GM12864 (cell line): ENCODE data around the gene IGFN1.

Source experiments
- DNase-seq: peaks from one replicate; pipeline ENCODE4 v3.0.0-alpha.2; 2011; ENCODE audit warnings: low read depth
- H3K4me3 ChIP-seq: 2 replicates; pipeline ENCODE4 v1.5.1; 2011; ENCODE audit warnings: mild to moderate bottlenecking, low read depth, low read length, control low read depth
- TF ChIP-seq, protein P1 (sequence below): IDR thresholded peaks from 2 replicates; pipeline ENCODE4 v1.5.1; 2011; ENCODE audit warnings: low read depth, mild to moderate bottlenecking, moderate library complexity, low read length, control low read depth, inconsistent platforms; ENCODE audit errors: missing control alignments

The IGFN1 gene

DNA sequence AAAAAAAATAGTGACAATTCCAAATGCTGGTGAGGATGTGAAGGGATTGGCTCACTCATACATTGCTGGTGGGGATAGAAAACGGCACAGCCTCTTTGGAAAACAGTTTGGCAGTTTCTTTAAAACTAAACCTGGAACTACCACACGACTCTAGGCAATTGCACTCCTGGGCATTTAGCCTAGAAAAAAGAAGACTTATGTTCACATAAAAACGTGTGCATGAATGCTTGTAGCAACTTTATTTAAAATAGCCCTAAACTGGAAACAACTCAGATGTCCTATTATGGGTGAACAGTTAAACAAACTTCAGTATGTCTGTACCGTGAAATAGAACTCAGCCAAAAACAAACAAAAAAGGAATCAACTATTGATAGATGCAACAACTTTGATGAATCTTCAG lies 26.9 kb upstream of the IGFN1 start:
- TF ChIP-seq, protein P1, sequence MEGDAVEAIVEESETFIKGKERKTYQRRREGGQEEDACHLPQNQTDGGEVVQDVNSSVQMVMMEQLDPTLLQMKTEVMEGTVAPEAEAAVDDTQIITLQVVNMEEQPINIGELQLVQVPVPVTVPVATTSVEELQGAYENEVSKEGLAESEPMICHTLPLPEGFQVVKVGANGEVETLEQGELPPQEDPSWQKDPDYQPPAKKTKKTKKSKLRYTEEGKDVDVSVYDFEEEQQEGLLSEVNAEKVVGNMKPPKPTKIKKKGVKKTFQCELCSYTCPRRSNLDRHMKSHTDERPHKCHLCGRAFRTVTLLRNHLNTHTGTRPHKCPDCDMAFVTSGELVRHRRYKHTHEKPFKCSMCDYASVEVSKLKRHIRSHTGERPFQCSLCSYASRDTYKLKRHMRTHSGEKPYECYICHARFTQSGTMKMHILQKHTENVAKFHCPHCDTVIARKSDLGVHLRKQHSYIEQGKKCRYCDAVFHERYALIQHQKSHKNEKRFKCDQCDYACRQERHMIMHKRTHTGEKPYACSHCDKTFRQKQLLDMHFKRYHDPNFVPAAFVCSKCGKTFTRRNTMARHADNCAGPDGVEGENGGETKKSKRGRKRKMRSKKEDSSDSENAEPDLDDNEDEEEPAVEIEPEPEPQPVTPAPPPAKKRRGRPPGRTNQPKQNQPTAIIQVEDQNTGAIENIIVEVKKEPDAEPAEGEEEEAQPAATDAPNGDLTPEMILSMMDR = no peak
- H3K4me3 ChIP-seq = no peak overlapping the region
- DNase-seq = no peak

- DNase-seq = no peak
- TF ChIP-seq, protein P1 = no peak
- H3K4me3 ChIP-seq = no peak overlapping the region
These were observed 26.0 kb upstream of the IGFN1 start for GRCh38 chr1:201164645-201165044.

DNA sequence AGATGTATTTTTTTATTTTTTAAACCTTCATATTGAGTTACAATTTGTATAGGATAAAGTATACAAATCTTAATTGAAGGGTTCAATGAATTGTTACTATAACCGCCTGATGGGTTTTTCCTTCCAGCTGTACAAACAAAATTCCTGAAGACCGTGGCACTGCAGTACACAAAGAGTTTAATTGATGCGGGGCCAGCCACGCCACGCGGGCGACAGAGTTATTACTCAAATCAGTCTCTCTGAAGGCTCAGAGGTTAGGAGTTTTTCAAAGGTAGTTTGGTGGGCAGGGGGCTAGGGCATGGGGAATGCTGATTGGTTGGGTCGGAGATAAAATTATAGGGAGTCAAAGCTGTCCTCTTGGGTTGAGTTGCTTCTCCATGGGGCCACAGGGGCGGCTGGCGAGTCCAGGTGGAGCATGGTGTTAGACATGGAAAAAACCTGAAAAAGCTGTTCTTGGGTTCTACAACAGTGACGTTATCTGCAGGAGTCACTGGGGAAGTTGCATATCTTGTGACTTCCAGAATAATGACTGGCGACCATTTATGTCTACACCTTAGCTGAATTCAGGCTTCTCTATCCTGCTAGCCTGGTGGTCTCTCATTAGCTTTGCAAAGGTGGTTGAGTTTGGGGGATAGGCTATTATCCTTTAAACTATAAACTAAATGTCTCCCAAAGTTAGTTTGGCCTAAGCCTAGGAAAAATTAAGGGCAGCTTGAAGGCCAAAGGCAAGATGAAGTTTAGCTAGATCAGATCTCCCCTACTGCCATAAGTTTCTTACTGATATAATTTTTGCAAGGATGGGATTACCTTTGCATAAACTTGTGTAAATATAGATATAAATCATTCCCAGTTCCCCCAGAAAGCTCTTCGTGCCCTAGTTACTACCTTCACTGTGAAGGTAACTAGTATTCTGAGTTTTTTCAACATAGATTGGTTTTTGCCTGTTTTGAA lies 23.3 kb upstream of the IGFN1 start:
- DNase-seq = no peak
- TF ChIP-seq, protein P1 = no peak
- H3K4me3 ChIP-seq = no peak overlapping the region

DNA sequence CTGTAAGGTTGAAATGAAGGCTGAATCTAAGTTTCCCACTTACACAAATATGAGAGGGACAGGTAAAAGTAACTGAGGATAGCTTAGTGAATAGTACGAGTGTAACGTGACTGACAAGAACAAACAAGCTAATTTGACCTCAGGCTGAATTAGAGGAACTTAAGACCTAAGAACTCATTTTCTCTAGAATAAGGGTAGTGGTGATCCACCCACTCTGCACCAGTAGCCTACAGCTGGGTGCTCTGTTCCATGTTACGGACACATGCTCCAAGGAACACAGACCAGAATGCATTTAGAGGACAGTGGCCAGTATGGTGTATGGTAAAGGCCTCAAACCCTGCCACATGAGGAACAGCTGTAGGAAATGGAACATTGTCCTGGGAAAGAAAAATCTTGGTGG lies 21.4 kb upstream of the IGFN1 start:
- no peak overlapping the region for H3K4me3 ChIP-seq
- no peak for DNase-seq
- TF ChIP-seq, protein P1 = no peak

DNA sequence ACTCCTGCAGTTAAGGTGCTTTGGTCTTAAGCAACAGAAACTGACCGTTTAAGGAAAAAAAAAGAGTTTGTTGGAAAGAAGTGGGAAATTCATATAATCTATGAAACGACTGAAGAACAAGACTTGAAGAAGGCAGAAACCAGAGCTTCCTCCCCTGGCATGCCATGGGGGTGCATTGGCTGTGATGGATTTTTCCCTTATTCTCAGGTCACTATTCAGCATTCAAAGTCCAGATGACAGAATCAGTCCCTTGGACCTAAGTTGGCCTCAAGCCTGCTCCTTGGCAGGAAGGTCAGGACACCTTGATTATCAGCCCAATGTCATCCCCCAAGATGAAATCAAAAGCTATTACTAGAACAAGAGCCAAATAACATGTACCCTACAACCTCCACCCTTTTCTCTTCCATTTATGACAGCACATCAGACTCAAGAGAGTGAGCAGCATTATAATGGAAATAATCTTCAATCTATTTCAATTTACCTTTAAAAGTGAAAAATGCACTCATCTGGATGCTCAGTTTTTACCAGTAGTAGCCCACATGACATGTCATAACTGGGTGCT lies 20.6 kb upstream of the IGFN1 start:
- no peak overlapping the region for H3K4me3 ChIP-seq
- no peak for DNase-seq

DNA sequence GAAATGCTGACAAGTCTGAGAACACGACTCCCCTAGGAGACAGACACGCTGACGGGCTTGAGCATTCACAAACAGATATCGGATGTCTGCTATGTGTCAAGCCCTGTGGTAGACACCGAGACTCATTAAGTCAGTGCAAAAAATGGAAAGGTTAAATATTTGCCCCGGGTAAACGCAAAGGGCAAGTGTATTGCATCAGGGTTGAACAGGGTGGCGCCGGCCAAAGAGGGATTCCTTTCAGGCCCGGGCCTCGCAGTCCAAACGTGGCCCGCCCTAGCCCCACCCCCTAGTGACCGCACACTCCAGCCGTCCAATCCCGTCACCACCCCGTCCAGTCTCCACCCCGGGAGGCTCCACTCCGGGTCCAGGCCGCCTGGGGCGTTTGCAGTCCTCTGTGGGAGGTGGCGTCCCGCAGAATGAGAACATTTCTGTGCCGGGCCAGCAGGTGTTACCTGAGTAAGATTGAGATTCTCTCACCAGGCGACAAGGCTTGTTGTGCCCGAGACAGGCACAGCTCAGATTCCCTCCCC lies 20.0 kb upstream of the IGFN1 start:
- TF ChIP-seq, protein P1 = no peak
- H3K4me3 ChIP-seq = peak overlapping the region; percentile 59
- DNase-seq = peak; percentile 64

More for the DNA sequence above, 20.6 kb upstream of the IGFN1 start:
- TF ChIP-seq, protein P1 = no peak
